NCI-H187 treated with DMSO at 0.1 percent for 48 hours (cell line): Measurements from ENCODE around the gene DNAJC15.
"Not testable (repeated sequence)": the region's sequence is repeated elsewhere in the genome, so short reads cannot be mapped to it uniquely, and the experiment has no call there.

Experiments used
- DNase-seq: peaks from one replicate; lab custom pipeline; 2025; lab: John Stamatoyannopoulos, UW

The DNAJC15 gene

DNA sequence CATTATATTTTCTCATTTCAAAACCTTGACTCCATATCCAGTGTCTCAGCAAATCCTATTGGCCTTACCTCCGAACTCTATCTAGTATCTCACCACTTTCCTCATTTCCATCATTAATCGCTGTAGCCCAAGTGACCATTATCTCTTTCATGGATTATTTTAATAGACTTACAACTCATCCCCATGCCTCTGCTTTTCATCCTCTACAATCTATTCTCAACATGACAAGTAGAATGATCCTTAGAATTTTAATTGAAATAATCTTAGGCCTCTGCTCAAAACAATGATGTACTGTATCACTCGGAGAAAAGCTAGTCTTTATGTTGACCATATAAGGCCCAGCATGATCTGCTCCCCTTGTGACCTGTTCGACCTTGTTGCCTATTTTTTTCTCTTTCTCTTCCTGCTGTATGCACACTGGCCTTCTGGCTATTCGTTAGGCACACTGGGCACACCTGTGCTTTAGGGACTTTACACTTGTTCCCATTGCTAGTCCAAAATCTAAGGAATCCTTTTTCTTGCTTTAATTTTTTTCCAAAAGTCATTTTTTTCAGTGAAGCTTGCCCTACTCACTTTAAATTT is 21.4 kb downstream of the DNAJC15 start:
- DNase-seq: no peak

DNA sequence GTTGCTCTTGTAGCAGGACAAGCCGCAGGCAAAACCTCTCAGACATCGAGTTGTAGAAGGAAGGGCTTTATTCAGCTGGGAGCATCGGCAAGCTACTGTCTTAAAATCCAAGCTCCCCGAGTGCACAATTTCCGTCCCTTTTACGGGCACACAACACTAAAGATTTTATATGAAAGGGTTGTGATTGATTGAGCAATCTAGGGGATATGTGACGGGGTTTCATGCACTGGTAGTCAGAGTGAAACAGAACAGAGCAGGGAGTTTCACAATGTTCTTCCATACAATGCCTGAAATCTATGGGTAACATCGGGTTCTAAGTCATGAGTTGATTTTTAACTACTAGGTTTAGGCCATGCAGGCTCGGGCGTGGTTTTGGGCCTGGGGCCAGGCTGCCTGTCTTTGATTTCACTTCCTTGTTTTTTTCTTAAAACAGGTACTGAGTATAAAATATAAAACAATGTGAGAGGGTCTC is 22.0 kb downstream of the DNAJC15 start:
- not testable (repeated sequence) for DNase-seq

DNA sequence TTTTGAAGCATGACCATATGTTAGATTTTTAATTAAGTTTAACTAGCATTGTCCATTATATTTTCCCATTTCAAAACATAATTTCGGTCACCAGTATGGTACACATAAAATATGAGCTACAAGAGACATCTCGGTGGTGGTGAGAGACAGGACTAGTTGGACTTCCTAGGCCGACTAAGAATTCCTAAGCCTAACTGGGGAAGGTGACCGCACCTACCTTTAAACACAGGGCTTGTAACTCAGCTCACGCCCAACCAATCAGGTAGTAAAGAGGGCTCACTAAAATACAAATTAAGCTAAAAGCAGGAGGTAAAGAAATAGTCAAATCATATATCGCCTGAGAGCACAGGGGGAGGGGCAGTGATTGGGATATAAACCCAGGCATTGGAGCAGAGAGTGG is 22.9 kb downstream of the DNAJC15 start:
- DNase-seq: no peak

DNA sequence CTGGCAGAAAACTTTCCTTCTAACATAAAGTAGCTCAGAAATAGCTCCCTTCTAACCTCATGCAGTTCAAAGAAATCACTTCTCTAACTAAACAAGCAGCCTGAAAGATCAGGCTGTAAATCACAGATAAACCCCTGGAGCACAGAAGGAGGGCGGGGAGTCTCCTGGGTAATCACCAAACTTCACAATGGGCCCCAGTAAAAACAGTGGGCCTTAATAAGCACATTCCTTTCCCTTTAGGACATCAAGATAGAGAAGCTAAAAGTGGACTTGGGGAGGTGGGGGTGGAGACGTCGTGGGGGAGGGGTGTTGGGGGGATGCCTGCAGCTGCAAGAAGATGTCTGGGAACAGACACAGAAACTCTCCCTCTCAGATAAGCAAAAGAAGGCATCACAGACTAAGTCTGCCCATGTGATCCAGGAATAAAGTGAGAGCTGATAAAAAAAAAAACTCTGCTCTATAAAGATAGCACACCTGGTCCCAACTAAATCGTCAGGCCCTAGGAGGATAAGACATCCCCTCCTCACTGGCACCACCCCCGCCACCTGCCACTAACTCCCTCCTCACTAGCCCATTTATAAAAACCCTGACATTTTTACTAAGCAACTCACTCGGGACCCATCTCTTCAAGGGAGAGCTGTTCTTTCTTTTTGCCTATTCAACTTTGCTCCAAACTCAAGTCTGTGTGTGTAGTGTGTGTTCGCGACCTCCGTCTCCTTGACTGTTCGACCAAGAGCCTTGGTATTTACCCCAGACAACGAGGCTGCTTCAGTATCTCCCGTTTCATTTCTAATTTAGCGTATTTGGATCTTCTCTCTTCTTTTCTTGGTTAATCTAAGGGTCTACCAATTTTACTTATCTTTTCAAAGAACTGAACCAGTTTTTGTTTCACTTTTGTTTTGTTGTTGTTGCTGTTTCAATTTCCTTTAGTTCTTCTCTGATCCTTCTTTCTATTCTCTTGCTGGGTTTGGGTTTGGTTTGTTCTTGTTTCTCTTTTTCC is 31.7 kb downstream of the DNAJC15 start:
- DNase-seq: no peak

DNA sequence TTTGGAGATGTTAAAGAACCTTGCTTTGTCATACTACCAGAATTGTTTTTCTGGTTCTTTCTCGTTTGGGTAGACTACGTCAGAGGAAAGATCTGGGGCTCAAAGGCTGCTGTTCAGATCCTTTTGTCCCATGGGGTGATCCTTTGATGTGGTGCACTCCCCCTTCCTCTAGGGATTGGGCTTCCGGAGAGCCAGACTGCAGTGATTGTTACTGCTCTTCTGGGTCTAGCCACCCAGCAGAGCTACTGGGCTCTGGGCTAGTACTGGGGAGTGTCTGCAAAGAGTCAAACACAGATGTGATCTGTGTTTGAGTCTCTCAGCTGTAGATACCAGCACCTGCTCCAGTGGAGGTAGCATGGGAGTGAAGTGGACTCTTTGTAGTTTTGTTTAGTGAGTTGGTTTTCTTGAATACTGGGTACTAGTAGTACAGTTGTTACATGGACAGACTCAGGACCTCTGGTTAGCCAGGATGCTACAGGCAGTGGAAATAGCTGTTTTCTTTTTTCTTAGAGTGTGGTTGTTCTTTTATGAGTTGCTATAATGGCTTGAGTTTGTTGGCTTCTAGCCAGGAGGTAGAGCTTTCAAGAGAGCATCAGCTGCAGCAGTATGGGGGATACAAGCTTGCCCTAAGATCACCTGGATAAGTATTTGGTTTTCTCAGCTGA is 34.4 kb downstream of the DNAJC15 start:
- peak; percentile 25 for DNase-seq

DNA sequence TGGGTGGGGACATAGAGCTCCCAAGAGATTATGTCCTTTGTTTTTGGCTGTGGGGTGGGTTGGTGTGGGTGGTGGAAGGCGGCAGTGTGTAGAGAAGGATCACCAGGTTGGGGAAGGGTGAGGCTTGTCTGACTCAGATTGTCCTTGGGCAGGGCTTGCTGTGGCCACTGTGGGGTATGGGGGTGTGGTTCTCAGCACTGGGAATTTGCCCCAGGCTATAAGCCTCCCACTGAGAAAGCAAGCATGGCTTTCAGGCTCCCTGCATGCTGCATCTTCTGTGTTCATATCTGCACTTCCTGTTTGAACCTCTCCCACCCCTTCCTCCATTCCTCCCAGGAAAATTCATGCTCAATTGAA is 34.9 kb downstream of the DNAJC15 start:
- no peak for DNase-seq

DNA sequence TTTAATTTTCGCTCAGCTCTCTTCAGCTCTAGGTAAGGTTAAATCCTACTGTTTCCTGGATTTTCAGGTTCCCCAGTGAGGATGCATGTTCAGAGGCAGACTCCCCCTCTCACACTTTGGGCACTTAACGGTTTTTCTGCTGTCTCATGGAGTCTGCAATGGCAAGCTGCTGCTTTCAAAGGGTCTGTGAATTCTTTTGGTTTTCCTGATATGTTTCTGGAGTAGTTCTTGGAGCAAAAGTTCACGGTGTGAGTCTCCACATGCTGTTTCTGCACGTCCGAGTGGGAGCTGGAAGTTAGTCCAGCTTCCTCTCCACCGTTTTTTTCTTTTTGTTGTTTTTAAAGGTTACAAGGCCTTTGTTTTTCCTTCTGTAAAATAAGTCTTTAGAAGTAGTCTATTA is 35.4 kb downstream of the DNAJC15 start:
- no peak for DNase-seq

DNA sequence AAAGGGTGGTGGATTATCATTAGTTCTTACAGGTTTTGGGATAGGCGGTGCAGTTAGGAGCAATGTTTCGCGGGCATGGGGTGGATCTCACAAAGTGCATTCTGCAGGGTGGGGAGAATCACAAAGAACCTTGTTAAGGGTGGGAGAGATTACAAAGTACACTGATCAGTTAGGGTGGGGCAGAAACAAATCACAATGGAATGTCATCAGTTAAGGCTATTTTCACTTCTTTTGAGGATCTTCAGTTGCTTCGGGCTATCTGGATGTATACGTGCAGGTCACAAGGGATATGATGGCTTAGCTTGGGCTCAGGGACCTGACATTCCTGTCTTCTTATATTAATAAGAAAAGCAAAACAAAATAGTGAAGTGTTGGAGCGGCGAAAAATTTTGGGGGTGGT is 36.4 kb downstream of the DNAJC15 start:
- not testable (repeated sequence) for DNase-seq

DNA sequence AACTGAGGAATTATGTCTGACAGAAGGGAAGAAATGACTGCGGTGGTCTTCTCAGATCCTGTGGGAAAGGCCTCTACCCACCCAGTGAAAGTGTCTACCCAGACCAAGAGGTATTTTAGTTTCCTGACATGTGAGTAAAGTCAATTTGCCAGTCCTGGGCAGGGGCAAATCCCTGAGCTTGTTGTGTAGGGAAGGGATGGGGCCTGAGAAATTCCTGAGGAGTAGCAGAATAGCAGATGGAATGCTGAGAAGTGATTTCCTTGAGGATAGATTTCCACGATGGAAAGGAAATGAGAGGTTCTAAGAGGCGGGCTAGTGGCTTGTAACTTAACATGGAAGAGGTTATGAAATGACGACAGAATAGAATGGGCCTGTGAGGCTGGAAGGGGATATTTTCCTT is 37.4 kb downstream of the DNAJC15 start:
- DNase-seq: not testable (repeated sequence)

DNA sequence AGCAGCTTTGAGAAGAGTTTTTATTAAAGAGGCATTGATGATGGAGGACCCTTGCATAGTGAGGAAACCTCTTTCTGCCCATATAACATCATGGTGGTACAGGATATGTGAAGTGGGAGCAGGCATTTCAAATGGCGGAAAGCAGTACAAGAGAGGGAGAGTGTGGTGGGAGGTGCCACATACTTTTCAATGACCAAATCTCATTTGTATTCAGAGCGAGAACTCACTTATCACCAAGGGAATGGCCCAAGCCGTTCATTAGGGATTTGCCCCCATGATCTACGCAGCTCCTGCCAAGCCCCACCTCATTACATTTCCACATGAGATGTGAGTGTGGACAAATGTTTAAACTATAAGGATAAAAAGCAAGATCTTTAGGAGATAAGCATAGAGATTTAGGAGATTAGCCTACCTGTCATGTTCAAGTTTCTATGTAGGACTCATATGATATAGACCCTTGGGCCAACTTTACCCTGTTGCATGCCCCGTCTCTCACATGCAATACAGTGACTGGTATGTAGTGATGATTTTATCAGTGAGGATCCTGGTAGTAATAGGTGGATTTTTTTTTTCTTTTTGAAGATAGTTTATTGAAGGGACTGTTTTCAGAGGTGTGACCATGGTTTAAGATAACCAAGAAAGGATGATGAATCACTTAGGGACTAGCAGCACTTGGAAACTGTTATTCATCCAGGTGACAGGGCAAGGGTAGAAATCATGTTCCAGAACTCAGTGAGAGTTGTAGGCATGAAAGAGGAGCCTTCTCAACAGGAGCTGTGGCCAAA is 38.3 kb downstream of the DNAJC15 start:
- no peak for DNase-seq

DNA sequence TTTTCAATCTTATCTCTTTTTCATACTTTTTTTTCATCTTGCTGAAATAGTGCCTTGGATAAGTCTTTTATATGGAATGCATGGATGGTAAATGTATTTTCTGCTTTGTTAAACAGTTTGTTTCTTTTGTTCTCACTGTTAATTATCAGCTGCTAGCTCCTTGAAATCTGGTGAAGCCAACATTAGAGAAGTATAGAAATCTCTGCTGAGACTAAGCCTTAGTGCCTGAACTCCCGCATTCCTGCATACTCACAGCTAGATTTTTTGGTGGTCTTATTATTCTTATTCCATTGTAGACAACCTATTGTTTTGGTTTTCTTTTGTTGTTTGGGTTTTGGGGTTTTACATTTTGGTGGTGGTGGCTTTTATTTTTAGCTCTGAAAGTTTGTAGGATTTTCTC is 48.4 kb downstream of the DNAJC15 start:
- DNase-seq: no peak

DNA sequence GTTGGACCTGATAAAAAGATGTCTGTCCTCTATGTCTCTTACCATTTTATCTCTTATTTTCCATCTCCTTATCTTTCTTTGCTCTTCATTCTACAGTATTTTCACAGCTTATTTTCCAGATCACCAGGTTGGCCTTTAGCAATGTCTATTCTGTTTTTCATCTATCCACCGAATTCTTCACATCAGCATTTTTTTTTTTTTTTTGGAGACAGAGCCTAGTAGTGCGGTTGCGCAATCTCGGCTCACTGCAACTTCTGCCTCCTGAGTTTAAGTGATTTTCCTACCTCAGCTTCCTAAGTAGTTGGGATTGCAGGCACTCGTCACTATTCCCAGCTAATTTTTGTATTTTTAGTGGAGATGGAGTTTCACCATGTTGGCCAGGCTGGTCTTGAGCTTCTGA is 49.0 kb downstream of the DNAJC15 start:
- no peak for DNase-seq

DNA sequence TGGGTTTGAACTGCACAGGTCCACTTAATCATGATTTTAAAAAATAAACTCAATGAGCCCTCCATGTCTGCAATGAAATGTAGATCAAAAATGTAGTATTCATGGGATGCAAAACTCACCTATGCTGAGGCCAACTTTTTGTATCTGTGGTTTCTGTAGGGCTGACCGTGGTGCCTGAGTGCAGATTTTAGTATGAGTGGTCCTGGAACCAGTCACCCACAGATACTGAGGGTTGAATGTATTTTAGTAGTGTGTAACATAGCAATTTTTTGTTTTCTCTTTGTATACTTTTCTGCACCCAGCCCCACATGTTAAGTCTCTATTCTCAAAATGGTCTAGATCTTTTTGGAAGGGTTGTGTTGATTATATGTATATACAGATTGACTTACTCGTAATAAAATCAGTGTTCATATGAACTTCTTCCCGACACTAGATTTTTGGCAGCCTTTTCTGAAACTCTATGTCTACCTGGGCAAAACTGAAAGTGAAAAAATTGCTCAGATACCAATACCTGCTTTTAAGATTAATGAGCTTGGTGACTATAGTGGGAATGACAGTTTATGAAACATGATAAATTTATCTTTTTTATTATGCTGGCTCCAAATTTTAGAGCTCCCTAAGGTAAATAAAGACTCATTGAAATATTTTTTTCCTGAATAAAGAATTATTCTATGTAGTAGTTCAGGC is 51.6 kb downstream of the DNAJC15 start:
- DNase-seq: no peak

DNA sequence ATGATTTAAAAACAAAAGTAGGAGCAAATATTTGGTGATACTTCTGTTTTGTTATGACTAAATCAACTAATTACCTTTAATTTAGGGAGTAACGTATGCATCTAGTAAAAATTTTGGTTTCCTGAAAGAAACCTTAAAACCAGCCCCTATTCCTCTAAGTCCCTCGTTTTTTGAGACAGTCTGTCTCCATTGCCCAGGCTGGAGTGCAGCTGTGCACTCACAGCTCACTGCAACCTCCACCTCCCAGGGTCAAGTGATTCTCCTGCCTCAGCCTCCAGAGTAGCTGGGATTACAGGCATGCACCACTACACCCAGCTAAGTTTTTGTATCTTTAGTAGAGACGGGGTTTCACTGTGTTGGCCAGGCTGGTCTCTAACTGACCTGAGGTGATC is 52.1 kb downstream of the DNAJC15 start:
- not testable (repeated sequence) for DNase-seq

DNA sequence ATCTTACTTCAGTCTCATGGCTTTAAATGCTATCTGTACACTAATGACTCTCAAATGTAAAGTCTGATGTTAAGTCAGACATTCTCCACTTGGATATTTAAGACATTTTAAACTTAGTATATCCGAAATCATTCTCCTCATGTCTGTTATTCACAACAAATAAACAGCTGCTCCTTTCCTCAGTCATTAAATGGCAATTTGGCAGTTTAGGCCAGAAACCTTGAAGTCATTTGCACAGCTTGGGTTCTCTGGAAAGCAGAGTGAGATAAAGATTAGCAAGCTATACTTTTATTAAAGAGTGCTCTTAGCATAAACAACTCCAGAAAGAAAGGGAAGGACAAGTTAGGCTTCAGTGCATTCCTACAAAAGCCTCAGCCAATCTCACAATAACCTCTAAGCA is 53.7 kb downstream of the DNAJC15 start:
- DNase-seq: no peak

DNA sequence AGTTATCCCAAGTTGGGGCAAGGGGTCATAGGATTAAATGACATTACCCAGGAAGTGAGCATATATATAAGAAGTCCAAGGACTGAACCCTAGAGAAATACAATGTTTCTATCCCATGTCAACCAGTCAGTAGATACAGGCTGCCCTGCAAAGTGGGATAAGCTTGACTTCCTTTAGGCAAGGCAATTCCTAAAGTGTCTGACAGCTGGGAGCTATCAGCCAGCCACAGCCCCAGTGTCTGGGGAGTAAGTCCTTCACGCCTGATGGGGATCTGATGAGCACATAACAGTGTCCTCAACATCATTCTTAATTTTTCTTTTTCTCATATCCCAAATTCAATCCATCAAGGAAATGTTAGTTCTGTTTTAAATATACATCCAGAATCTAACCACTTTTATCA is 54.1 kb downstream of the DNAJC15 start:
- DNase-seq: no peak

DNA sequence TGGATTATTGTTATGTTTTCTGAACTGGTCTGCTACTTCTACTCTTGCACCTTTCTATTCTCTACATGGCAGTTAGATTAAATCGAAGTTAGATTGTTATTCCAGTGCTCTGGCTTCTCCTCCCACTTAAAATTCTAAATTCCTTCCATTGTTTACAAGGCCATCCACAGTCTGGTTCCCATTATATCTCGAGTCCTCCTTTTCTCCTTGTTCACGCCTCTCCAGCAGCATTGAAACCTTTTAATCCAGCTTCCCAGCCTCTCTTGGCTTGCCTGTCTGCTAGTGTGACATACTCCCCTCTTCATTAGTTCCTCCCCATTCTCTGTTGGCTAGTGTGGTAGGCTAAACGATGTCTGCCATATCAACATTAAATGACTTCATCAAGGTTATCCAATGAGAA is 54.5 kb downstream of the DNAJC15 start:
- DNase-seq: no peak

DNA sequence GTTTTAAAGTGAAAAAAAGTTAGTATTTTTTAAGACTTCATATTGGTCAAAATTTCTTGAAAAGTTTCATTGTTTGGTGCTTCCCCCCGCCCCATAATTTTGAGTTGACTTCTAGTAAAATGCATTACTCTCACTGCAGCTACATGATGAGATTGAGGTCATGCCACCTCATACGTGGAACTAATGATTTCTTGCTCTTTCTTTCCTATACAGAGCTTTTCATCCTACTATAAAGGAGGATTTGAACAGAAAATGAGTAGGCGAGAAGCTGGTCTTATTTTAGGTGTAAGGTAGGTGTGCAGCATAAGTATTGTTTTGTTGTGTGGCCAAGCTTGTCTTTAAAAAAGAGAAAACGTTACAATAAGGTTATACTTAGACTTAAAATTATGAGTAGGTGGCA is 55.0 kb downstream of the DNAJC15 start:
- no peak for DNase-seq

DNA sequence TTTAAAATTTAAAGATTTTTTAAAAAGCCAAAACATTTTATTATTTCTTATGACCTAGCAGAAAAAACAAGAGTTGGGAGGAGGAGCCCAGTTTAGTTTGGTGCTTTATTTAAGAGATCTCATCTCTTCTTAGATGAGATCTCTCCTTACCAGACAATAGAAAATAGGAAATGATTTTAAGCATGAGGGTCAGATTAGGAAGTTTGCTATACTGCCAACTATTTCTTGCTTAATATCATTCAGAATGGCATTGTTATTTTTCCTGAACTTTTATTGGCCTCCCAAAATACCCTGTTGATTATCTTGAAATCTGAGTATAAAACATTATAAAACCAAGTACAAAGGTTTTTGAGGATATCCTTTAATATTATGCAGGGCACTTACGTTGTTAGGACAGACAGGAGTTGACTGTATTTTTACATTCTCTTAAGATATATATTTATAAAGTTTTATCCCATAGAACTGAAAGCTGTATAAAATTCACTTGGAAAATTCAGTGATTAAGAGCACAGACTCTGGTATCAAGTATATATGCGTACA is 56.1 kb downstream of the DNAJC15 start:
- no peak for DNase-seq

DNA sequence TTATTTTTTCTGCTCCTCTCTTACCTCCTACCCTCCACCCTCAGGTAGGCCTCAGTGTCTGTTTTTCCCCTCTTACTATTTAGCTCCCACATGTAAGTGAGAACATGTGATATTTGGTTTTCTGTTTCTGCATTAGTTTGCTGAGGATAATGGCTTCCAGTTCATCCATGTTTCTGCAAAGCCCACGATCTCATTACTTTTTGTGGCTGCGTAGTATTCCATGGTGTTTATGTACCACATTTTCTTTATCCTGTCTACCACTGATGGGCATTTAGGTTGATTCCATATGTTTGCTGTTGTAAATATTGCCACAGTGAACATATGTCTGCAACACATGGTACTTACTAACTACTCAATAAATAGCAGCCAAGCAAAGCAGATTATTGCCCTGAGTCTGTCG is 56.8 kb downstream of the DNAJC15 start:
- DNase-seq: no peak

DNA sequence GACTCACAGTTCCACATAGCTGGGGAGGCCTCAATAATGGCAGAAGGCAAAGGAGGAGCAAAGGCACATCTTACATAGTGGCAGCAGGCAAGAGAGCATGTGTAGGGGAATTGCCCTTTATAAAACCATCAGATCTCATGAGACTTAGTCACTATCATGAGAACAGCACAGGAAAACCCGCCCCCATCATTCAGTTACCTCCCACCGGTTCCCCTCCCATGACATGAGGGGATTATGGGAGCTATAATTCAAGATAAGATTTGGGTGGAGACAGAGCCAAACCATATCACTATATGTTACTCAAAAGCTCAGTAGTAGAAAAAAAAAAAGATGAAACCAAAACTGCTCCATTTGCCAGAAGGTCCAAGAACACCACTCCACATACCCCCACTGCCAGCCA is 58.5 kb downstream of the DNAJC15 start:
- DNase-seq: no peak
